HepG2 (cell line): Measurements from ENCODE around the gene VCP. TPM values are rescaled to one million over a fixed set of nuclear protein-coding genes. Genes with fewer than 3 reads are reported as not detected.

Source experiments
- ATAC-seq: fragments of 200-7000 bp; cut with Tn5 transposase; 3 replicates; pipeline ENCODE4 v1.9.1; 2020; ENCODE audit warnings: mild to moderate bottlenecking, moderate library complexity
- BruUV-seq: library from RNA; stranded (reverse); fragments of 400-500 nt; replicated peaks from 2 replicates; lab custom pipeline; 2021; lab: Mats Ljungman, UMichigan
- CTCF ChIA-PET: fragments of 300-600 bp; formaldehyde crosslinking; extraction: SDS; loops from one replicate; lab custom pipeline; 2021; ENCODE audit warnings: low total read pairs, inconsistent platforms, low intra/inter-chr PET ratio; lab: Yijun Ruan, JAX
- POLR2A ChIA-PET: fragments of 350-600 bp; sonication (Branson Sonifier 250); formaldehyde crosslinking; loops from one replicate; lab custom pipeline; 2020; ENCODE audit warnings: antibody characterized with exemption, inconsistent platforms; lab: Yijun Ruan, JAX
- DNase-seq: peaks from one replicate; pipeline ENCODE4 v3.0.0-alpha.2; 2015; ENCODE audit warnings: low spot score
- FAIRE-seq: peaks from 3 replicates; lab custom pipeline; 2011; peaks lifted over from hg19 to GRCh38; lab: Jason Lieb, UNC
- H2AFZ ChIP-seq: one replicate; pipeline ENCODE4 v1.6.1; 2011; ENCODE audit warnings: low read length, inconsistent platforms
- H3K27ac ChIP-seq: fragments of 300-600 bp; 3 replicates; pipeline ENCODE4 v1.8.0; 2011; ENCODE audit warnings: mixed run types, mild to moderate bottlenecking, mixed read lengths, low read length, inconsistent platforms; ENCODE audit not compliant: insufficient read depth; ENCODE audit errors: extremely low read length
- H3K27me3 ChIP-seq, 2 experiments: fragments of 200-600 bp in 1 of 2; 2 replicates in 1 of 2; 3 replicates in 1 of 2; pipeline versions ENCODE4 v1.6.0 to v1.8.0; 2011; ENCODE audit warnings: low read length in 2 of 2, mild to moderate bottlenecking in 2 of 2, moderate library complexity in 2 of 2, inconsistent platforms in 1 of 2; ENCODE audit not compliant: insufficient read depth in 2 of 2, control insufficient read depth in 1 of 2
- H3K36me3 ChIP-seq, 2 experiments: fragments of 200-600 bp in 1 of 2; replicated peaks in 1 of 2; 2 replicates in 1 of 2; 3 replicates in 1 of 2; pipeline versions ENCODE4 v1.5.1 to v1.8.0; 2011; ENCODE audit warnings: low read length in 2 of 2, inconsistent platforms in 1 of 2; ENCODE audit not compliant: insufficient read depth in 2 of 2, control insufficient read depth in 1 of 2
- H3K4me1 ChIP-seq: 2 replicates; pipeline ENCODE4 v1.5.1; 2012; ENCODE audit warnings: low read length, inconsistent platforms; ENCODE audit not compliant: insufficient read depth
- H3K4me2 ChIP-seq: 2 replicates; pipeline ENCODE4 v1.6.0; 2011; ENCODE audit warnings: low read depth, low read length, inconsistent platforms
- H3K4me3 ChIP-seq, 3 experiments: fragments of 200-600 bp in 1 of 3; sonication (generic), shearing (Covaris generic) in 1 of 3; replicated peaks in 1 of 3; 2 replicates each; pipeline ENCODE4 v1.5.1; 2011 to 2016; ENCODE audit warnings: low read length in 3 of 3, inconsistent platforms in 2 of 3, low read depth in 2 of 3, mild to moderate bottlenecking in 2 of 3, control low read depth in 1 of 3, mixed read lengths in 1 of 3; ENCODE audit not compliant: insufficient read depth in 1 of 3
- H3K79me2 ChIP-seq: one replicate; pipeline ENCODE4 v1.6.1; 2011; ENCODE audit warnings: low read length, inconsistent platforms; ENCODE audit not compliant: insufficient read depth
- H3K9ac ChIP-seq: 2 replicates; pipeline ENCODE4 v1.6.0; 2011; ENCODE audit warnings: mild to moderate bottlenecking, low read depth, low read length, inconsistent platforms; ENCODE audit not compliant: insufficient read depth
- H3K9me3 ChIP-seq: 2 replicates; pipeline ENCODE4 v1.5.1; 2012; ENCODE audit warnings: mild to moderate bottlenecking, low read length
- H4K20me1 ChIP-seq: 2 replicates; pipeline ENCODE4 v1.6.0; 2011; ENCODE audit warnings: inconsistent platforms, mild to moderate bottlenecking, low read length, moderate library complexity; ENCODE audit not compliant: insufficient read depth
- ATAD3A ChIP-seq: sonication (generic); formaldehyde crosslinking; IDR thresholded peaks from 2 replicates; pipeline ENCODE4 v1.4.0; 2020; ENCODE audit warnings: missing genetic modification reagents
- ELF3 ChIP-seq: IDR thresholded peaks from 2 replicates; pipeline ENCODE4 v1.6.1; 2016; ENCODE audit warnings: missing genetic modification reagents, missing compliant biosample characterization
- KDM2A ChIP-seq: sonication (generic); formaldehyde crosslinking; IDR thresholded peaks from 2 replicates; pipeline ENCODE4 v1.4.0; 2020; ENCODE audit warnings: low read depth, missing genetic modification reagents, borderline replicate concordance
- LCORL ChIP-seq, 2 experiments: fragments of 450-650 bp in 1 of 2; sonication (generic) in 1 of 2; formaldehyde crosslinking in 1 of 2; IDR thresholded peaks; 2 replicates each; pipeline versions ENCODE4 v1.5.0 to v1.6.1; 2017 to 2020; ENCODE audit warnings: antibody characterized with exemption in 1 of 2, missing genetic modification reagents in 1 of 2
- RFX3 ChIP-seq: IDR thresholded peaks from 2 replicates; pipeline ENCODE4 v1.6.1; 2016; ENCODE audit warnings: missing biosample characterization, missing genetic modification reagents
- SAP130 ChIP-seq: IDR thresholded peaks from 2 replicates; pipeline ENCODE4 v1.6.1; 2016; ENCODE audit warnings: low read depth
- YEATS4 ChIP-seq: sonication (generic); formaldehyde crosslinking; IDR thresholded peaks from 2 replicates; pipeline ENCODE4 v1.4.0; 2020; ENCODE audit warnings: missing genetic modification reagents, borderline replicate concordance
- ZNF451 ChIP-seq: sonication (generic); formaldehyde crosslinking; IDR thresholded peaks from 2 replicates; pipeline ENCODE4 v1.5.0; 2020; ENCODE audit warnings: mild to moderate bottlenecking, missing genetic modification reagents
- ZNF747 ChIP-seq: sonication (generic); formaldehyde crosslinking; IDR thresholded peaks from 2 replicates; pipeline ENCODE4 v1.8.1; 2023; ENCODE audit warnings: missing genetic modification reagents, mild to moderate bottlenecking, borderline replicate concordance
- ZSCAN25 ChIP-seq: sonication (generic); formaldehyde crosslinking; IDR thresholded peaks from 2 replicates; pipeline ENCODE4 v1.8.0; 2022; ENCODE audit warnings: mild to moderate bottlenecking, missing genetic modification reagents
- WGBS: methylation state at CpG from one replicate; pipeline ENCODE4 v1.1.6; 2017; ENCODE audit warnings: low lambda C conversion rate; 5-methylcytosine and 5-hydroxymethylcytosine counted together
- in situ Hi-C: cut with HindIII; loops from 2 replicates; pipeline ENCODE4 v1.10.0; 2017; ENCODE audit warnings: low pct_unique_long_range_greater_than_20kb; ENCODE audit not compliant: extremely low pct_ligation_motif_present
- intact Hi-C: fragments of 100-400 bp; cut with micrococcal nuclease; formaldehyde crosslinking; loops from one replicate; pipeline ENCODE4 v1.10.0; 2022; ENCODE audit not compliant: unreplicated experiment
- polyA plus RNA-seq, 8 experiments: library from polyadenylated mRNA; depleted of rRNA in 3 of 8; stranded (reverse) in 7 of 8; unstranded in 1 of 8; fragments of >200 nt; fragmentation: Illumina TruSeq in 4 of 8; extraction: Trizol in 4 of 8; gene quantifications; 2 replicates each; pipeline versions ENCODE4 v1.2.1 to v1.2.3, GENCODE V29; 2011 to 2016; ENCODE audit warnings: low read depth in 4 of 8, missing spikeins in 1 of 8, mixed read lengths in 1 of 8; ENCODE audit not compliant: insufficient read depth in 1 of 8
- total RNA-seq, 5 experiments: library from RNA; depleted of rRNA; stranded (reverse); fragments of >200 nt; fragmentation: Illumina TruSeq; extraction: Trizol; gene quantifications; 2 replicates each; pipeline ENCODE4 v1.2.3, GENCODE V29; 2016; ENCODE audit warnings: low read depth in 1 of 5

The VCP gene
- total and polyA plus RNA-seq, 2 of the 13 experiments (the other 11 are each of a cell fraction or from before 2014, with no cell fraction given) = 143 to 391 TPM

- TF ChIP-seq ELF3 (CRISPR knock-in tag) = peak; percentile 14; the same call in 1 of the 2 replicates
- 0 out of 2 replicates have a peak, but pooled peaks have one; percentile 12 for TF ChIP-seq YEATS4
- peak; percentile 54 for TF ChIP-seq SAP130 (CRISPR knock-in tag)
- no peak for TF ChIP-seq LCORL (IDR thresholded peaks at IDR 0.05)
- TF ChIP-seq LCORL (CRISPR knock-in tag; IDR thresholded peaks at IDR 0.05) = peak; percentile 46
- TF ChIP-seq ZSCAN25 (CRISPR knock-in tag) = 0 out of 2 replicates have a peak, but pooled peaks have one; percentile 9
- TF ChIP-seq KDM2A (CRISPR knock-in tag) = no peak
- TF ChIP-seq ZNF747 (CRISPR knock-in tag) = no peak
These were observed 42.6 kb upstream of the VCP start (continued) for GRCh38 chr9:35114840-35115628.

GRCh38 chr9:35114113-35114839, 41.9 kb upstream of the VCP start:
- Histone ChIP-seq H3K4me3 (peak overlapping the region; percentile 78 to 96 (median 79)), H3K4me1 (peaks cover 48% of the 10 kb centered on the region), H3K4me2 (peak overlapping the region; percentile 100), H3K9me3 (no peaks in the 10 kb centered on the region), H3K27ac (no peak overlapping the region), H3K79me2 (no peaks in the 10 kb centered on the region), H4K20me1 (no peaks in the 10 kb centered on the region), H3K27me3 (no peaks in the 10 kb centered on the region; a peak in 1 of 5 replicates), H2AFZ (peak overlapping the region; percentile 44), H3K9ac (peak overlapping the region; percentile 62; the same call in 1 of the 2 replicates), H3K36me3 (no peaks in the 10 kb centered on the region)
- ChIA-PET CTCF (no interaction called here), POLR2A (interaction anchor here (0.9 to 2.9 kb wide), 6 partner anchors 11 to 309 kb away, joined by 4 to 34 read pairs (median 6); partner anchors contain the start of genes PIGO, STOML2, UNC13B and VCP)
- peak; percentile 3; the same call in 1 of the 3 replicates for ATAC-seq
- 0% methylated on average over 4 of the region's 5 CpGs for WGBS
- TF ChIP-seq ZNF451 (CRISPR knock-in tag) (0 out of 2 replicates have a peak, but pooled peaks have one; percentile 36), RFX3 (peak; percentile 56; the same call in 1 of the 2 replicates), ATAD3A (CRISPR knock-in tag) (no peak)
- intact Hi-C loops (loop anchor here (1.0 kb wide), 1 partner anchor 48 kb away; the partner anchor contains the start of gene UNC13B), in situ Hi-C loops (loop anchor here (10.0 kb wide), 1 partner anchor 541 kb away; the partner anchor contains the start of genes CCDC107, RMRP and SIT1)
- no peak for FAIRE-seq
- no TSS peak for BruUV-seq
- DNase-seq = peak; percentile 31
